GM12892 (cell line): Measurements from ENCODE around the gene RNF212B.

Source experiments
- POLR2A ChIP-seq: IDR thresholded peaks from 2 replicates; pipeline ENCODE4 v1.6.1; 2011; ENCODE audit warnings: low read depth, low read length, control low read depth
- POLR2AphosphoS5 ChIP-seq: IDR thresholded peaks from 2 replicates; pipeline ENCODE4 v1.6.1; 2011; ENCODE audit warnings: low read depth, low read length, control low read depth
- TAF1 ChIP-seq: IDR thresholded peaks from 2 replicates; pipeline ENCODE4 v1.6.1; 2011; ENCODE audit warnings: low read depth, mild to moderate bottlenecking, control low read depth, low read length, borderline replicate concordance

- peak; percentile 56; the same call in 1 of the 2 replicates for TF ChIP-seq POLR2A
- 0 out of 2 replicates have a peak, but pooled peaks have one; percentile 33 for TF ChIP-seq TAF1
- 0 out of 2 replicates have a peak, but pooled peaks have one; percentile 51 for TF ChIP-seq POLR2AphosphoS5
These were observed 64.2 kb downstream of the RNF212B start for GRCh38 chr14:23301969-23302289.
